GM18508 (cell line): ENCODE measurements around the gene MGARP.

Experiments
- ATAC-seq: cut with Tn5 transposase; IDR thresholded peaks from one replicate; pipeline ENCODE4 v1.9.1; 2021; ENCODE audit warnings: moderate number of reproducible peaks; ENCODE audit not compliant: insufficient read depth, unreplicated experiment

MGARP gene

GRCh38 chr4:139247241-139247640 is 32.8 kb downstream of the MGARP start:
- no peak for ATAC-seq

GRCh38 chr4:139246166-139246565 is 33.9 kb downstream of the MGARP start:
- ATAC-seq, result no peak

DNA sequence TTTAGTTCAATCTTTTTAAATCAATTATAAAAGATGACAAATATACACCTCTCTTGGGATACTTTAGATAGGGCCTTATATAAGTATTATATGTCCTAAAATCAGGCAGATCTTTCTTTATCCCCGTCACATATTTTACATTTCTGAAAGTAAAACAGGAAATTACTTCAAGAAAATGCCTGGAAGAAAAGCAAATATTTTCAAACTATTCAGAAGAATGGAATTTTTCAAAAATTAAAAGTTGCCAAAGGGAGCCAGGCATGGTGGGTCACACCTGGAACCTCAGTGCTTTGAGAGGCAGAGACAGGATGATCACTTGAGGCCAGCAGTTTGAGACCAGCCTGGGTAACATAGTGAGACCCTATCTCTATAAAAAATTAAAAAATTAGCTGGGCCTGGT is 34.4 kb downstream of the MGARP start:
- ATAC-seq, result no peak

- ATAC-seq, result no peak
Measured at GRCh38 chr4:139243448-139244365, 36.3 kb downstream of the MGARP start.

DNA sequence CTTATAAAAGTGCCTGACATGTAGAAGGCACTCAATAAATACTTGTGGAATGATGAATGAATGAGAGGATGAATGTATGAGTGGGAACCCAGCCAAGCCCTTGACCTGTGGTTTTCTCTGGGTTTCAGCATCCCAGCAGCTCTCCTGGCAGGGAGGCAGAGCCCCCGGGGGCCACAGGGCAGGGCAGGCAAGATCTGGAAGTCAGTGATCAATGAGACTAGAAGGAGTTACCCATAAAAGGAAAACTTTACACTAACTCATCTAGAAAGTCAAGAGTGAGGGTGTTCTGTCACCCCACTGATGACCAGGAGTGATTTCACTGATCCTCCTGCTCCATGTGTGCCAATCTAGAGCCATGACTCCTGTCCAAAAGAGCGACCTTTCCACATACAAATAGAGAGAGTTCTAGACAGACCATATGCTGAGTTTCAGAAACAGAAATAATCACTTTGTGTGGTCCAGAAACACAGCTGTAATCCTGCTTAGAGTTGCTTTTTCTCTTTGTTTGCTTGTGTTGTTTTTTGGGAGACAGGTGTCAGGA is 37.4 kb downstream of the MGARP start:
- ATAC-seq, result no peak

DNA sequence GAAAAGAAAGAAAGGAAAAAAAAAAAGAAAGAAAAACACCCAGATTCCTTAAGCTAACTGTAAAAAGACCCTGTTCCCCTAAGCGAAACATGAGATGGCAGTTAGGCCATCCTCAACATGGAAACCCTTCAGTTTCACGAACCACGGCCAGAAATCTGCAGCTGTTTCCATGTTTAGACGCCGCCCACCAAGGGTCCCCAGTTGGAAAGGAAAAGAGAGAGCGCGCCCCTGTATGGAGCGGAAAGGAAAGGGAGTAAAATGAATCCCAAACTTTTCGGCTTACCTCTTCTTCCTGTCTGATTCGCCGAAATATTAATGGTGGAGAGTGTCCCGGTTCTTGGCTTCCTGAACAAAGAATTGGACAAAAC is 38.3 kb downstream of the MGARP start:
- no peak for ATAC-seq

DNA sequence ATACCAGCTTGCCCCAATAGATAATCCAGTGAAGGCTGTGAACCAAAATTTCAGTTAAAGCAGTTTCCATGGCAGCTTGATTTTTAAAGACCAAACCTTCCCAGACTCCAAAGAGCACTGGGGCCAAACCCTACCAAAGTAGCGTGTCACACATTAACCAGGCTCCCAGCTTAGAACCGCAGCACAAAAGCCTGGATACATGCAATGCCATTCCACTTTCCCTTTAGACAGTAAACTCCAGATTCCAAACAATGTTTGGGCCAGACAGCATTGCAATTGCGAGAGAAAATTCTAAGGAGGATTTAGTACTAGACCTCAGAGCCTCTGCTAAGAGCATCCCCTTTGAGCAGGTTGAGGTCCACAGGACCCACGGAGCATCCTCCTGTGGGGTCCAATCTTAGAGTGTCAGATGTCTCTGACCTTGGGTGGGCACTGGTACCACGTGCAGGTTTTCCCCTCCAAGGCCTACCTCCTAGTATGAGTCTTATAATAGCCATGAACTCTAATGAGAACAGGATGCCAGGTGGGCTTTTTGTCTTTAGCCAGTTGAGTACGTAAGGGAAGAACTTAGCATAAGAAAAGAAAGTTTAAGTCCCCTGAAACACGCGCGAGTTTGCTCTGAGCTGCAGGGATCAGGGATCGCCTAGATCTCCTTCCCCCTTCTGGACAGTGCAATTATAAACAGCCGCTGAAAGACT is 38.8 kb downstream of the MGARP start:
- no peak for ATAC-seq

GRCh38 chr4:139239127-139239772 is 40.8 kb downstream of the MGARP start:
- no peak for ATAC-seq

- ATAC-seq, result no peak
Measured at GRCh38 chr4:139234253-139234652, 45.8 kb downstream of the MGARP start.

DNA sequence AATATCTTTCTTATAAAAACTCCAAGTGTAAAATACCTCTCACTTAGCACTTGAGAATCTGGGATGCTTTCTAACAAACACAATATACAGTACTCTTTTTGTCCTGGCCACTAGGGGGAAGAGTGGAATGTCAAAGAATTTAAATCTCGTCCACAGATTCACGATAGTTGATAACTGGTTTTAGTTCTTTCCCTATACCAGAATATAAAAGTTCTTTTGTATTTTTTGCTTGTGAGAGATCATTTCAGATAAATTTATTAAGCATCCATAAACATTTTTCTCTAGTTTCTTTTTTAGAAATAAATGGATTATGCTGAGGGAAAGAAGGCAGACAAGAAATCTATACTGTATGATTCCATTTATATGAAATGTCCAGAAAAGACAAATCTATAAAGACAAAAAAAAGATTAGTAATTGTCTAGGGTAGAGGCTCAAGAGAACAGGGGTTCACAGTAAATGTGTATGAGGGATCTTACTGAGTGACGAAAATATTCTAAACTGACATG is 50.4 kb downstream of the MGARP start:
- no peak for ATAC-seq

DNA sequence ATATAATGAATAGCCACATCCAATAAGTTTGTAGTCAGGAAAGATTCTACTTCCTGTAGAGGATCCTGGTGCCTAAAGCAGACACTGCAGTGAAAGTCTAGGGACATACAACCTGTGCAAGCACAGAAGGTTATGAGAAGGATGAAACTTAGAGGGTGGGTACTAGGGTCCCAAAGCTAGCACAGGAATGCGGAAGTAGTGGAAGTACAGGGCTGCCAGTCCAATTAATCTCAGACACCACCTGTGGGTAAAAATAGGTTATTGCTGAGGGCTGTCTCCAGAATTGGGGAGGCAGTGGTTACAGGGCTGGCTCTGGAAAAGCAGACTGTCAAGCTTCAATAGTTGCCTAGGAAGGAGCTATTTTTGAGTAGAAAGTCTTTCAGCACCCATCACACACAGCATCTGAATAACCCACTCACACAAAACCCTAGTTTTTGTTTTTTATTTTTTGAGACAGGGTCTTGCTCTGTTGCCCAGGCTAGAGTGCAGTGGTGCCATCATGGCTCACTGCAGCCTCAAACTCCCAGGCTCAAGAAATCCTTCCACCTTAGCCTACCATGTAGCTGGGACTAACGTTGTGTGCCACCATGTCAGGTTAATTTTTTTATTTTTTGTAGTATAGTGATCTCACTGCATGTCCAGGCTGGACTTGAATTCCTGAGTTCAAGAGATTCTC is 52.2 kb downstream of the MGARP start:
- ATAC-seq, result no peak

DNA sequence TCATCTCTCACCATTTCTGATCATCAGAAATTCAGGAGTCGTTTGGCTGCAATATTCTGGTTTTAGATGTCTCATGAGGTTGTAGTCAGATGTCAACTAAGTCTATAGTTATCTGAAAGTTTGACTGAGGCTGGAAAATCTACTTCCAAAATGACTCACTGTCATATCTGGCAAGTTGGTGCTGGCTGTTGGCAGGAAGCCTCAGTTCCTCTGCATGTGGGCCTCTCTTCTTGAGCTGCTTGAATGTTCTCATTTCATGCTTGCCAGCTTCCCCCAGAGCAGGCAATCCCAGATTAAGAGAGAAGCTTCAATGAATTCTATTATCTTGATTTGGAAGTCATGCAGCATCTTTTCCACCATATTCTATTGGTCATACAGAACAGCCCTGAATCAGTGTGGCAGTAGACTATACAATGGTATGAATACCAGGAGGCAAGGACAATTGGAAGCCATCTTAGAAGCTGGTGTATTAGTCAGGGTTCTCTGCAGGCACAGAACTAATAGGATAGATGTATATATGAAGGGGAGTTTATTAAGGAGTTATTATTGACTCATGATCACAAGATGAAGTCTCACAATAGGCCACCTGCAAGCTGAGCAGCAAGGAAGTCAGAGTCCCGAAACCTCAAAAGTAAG is 56.2 kb downstream of the MGARP start:
- ATAC-seq, result no peak

DNA sequence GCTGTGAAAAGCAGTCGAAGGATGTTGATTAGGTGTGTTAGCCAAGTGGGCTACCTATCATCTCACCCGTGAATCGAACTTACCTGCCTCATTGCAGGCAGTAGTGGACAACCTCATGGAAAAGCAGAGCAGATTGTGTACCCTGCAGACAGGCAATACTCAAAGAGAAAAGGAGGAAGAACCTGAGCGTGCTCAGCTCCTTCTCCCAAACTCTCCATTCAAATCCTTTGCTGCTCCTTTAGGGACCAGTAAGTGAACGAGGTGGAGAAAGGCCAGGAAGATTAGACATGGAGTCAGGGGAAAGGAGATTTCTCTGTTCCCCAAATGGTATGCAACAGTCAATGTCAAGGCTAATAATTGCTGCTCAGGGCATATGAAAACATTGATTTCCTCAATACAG is 57.8 kb downstream of the MGARP start:
- no peak for ATAC-seq

- no peak for ATAC-seq
Measured at GRCh38 chr4:139221687-139222086, 58.3 kb downstream of the MGARP start.

GRCh38 chr4:139219450-139220055 is 60.5 kb downstream of the MGARP start:
- ATAC-seq, result no peak
